Activated naive CD8-positive, alpha-beta T cell (primary cell): Measurements from ENCODE around the gene SLC25A21.

Source experiments
- H3K27ac Mint-ChIP-seq: one replicate; pipeline ENCODE4 v1.8.0; 2021; ENCODE audit warnings: mixed read lengths
- H3K27me3 Mint-ChIP-seq: one replicate; pipeline ENCODE4 v1.8.0; 2021; ENCODE audit warnings: mixed read lengths
- H3K36me3 Mint-ChIP-seq: one replicate; pipeline ENCODE4 v1.8.0; 2021; ENCODE audit warnings: mixed read lengths
- H3K4me1 Mint-ChIP-seq: one replicate; pipeline ENCODE4 v1.8.0; 2021; ENCODE audit warnings: low read depth, mixed read lengths
- H3K4me3 Mint-ChIP-seq: one replicate; pipeline ENCODE4 v1.8.0; 2021; ENCODE audit warnings: mild to moderate bottlenecking, mixed read lengths
- H3K9me3 Mint-ChIP-seq: one replicate; pipeline ENCODE4 v1.8.0; 2021; ENCODE audit warnings: low read depth, mixed read lengths

The SLC25A21 gene

GRCh38 chr14:37061697-37062096 is 110.7 kb downstream of the SLC25A21 start:
- no peak overlapping the region for H3K4me3 Mint-ChIP-seq
- no peaks in the 10 kb centered on the region for H3K4me1 Mint-ChIP-seq

GRCh38 chr14:37060496-37061260 is 111.7 kb downstream of the SLC25A21 start:
- Mint-ChIP-seq H3K9me3 (no peaks in the 10 kb centered on the region), H3K4me1 (no peaks in the 10 kb centered on the region), H3K36me3 (no peaks in the 10 kb centered on the region), H3K4me3 (no peak overlapping the region), H3K27me3 (no peaks in the 10 kb centered on the region), H3K27ac (no peak overlapping the region)

More at GRCh38 chr14:37061697-37062096, 110.7 kb downstream of the SLC25A21 start:
- Mint-ChIP-seq H3K27me3 (no peaks in the 10 kb centered on the region), H3K9me3 (no peaks in the 10 kb centered on the region), H3K27ac (no peak overlapping the region), H3K36me3 (no peaks in the 10 kb centered on the region)

- Mint-ChIP-seq H3K9me3 (peaks cover 13% of the 10 kb centered on the region), H3K4me3 (no peak overlapping the region), H3K4me1 (no peaks in the 10 kb centered on the region), H3K27me3 (no peaks in the 10 kb centered on the region), H3K27ac (no peak overlapping the region), H3K36me3 (no peaks in the 10 kb centered on the region)
These were observed 114.6 kb downstream of the SLC25A21 start for GRCh38 chr14:37057776-37058175.

- H3K36me3 Mint-ChIP-seq, result no peaks in the 10 kb centered on the region
- H3K27ac Mint-ChIP-seq, result no peak overlapping the region
- H3K4me1 Mint-ChIP-seq, result no peaks in the 10 kb centered on the region
- H3K4me3 Mint-ChIP-seq, result no peak overlapping the region
- H3K27me3 Mint-ChIP-seq, result no peaks in the 10 kb centered on the region
- H3K9me3 Mint-ChIP-seq, result peaks cover 13% of the 10 kb centered on the region
These were observed 115.9 kb downstream of the SLC25A21 start for GRCh38 chr14:37056473-37056872.

GRCh38 chr14:37054869-37055268 is 117.5 kb downstream of the SLC25A21 start:
- H3K9me3 Mint-ChIP-seq, result peaks cover 13% of the 10 kb centered on the region
- H3K36me3 Mint-ChIP-seq, result no peaks in the 10 kb centered on the region
- H3K4me1 Mint-ChIP-seq, result no peaks in the 10 kb centered on the region
- no peak overlapping the region for H3K4me3 Mint-ChIP-seq
- H3K27me3 Mint-ChIP-seq, result no peaks in the 10 kb centered on the region
- no peak overlapping the region for H3K27ac Mint-ChIP-seq

GRCh38 chr14:37054144-37054543 is 118.3 kb downstream of the SLC25A21 start:
- Mint-ChIP-seq H3K36me3 (no peaks in the 10 kb centered on the region), H3K4me1 (no peaks in the 10 kb centered on the region), H3K27me3 (no peaks in the 10 kb centered on the region), H3K9me3 (peaks cover 13% of the 10 kb centered on the region), H3K4me3 (no peak overlapping the region), H3K27ac (no peak overlapping the region)

- Mint-ChIP-seq H3K36me3 (no peaks in the 10 kb centered on the region), H3K9me3 (peaks cover 13% of the 10 kb centered on the region), H3K27me3 (no peaks in the 10 kb centered on the region), H3K4me3 (no peak overlapping the region), H3K4me1 (no peaks in the 10 kb centered on the region), H3K27ac (no peak overlapping the region)
These were observed 120.7 kb downstream of the SLC25A21 start for GRCh38 chr14:37051680-37052079.

GRCh38 chr14:37051153-37051552 is 121.3 kb downstream of the SLC25A21 start:
- H3K36me3 Mint-ChIP-seq, result no peaks in the 10 kb centered on the region
- no peak overlapping the region for H3K4me3 Mint-ChIP-seq
- H3K27ac Mint-ChIP-seq, result no peak overlapping the region
- no peaks in the 10 kb centered on the region for H3K4me1 Mint-ChIP-seq
- no peaks in the 10 kb centered on the region for H3K27me3 Mint-ChIP-seq
- peaks cover 13% of the 10 kb centered on the region for H3K9me3 Mint-ChIP-seq

- H3K9me3 Mint-ChIP-seq, result peaks cover 7% of the 10 kb centered on the region
- no peak overlapping the region for H3K27ac Mint-ChIP-seq
- H3K4me1 Mint-ChIP-seq, result no peaks in the 10 kb centered on the region
- H3K36me3 Mint-ChIP-seq, result no peaks in the 10 kb centered on the region
- H3K27me3 Mint-ChIP-seq, result peaks cover 2% of the 10 kb centered on the region
- no peak overlapping the region for H3K4me3 Mint-ChIP-seq
These were observed 123.7 kb downstream of the SLC25A21 start for GRCh38 chr14:37048666-37049071.

- peaks cover 2% of the 10 kb centered on the region for H3K27me3 Mint-ChIP-seq
- no peak overlapping the region for H3K27ac Mint-ChIP-seq
- no peak overlapping the region for H3K4me3 Mint-ChIP-seq
- no peaks in the 10 kb centered on the region for H3K36me3 Mint-ChIP-seq
- H3K4me1 Mint-ChIP-seq, result no peaks in the 10 kb centered on the region
- peaks cover under 1% of the 10 kb centered on the region for H3K9me3 Mint-ChIP-seq
These were observed 124.4 kb downstream of the SLC25A21 start for GRCh38 chr14:37047996-37048395.

- H3K9me3 Mint-ChIP-seq, result no peaks in the 10 kb centered on the region
These were observed 125.2 kb downstream of the SLC25A21 start for GRCh38 chr14:37047226-37047625.

GRCh38 chr14:37046815-37047214 is 125.6 kb downstream of the SLC25A21 start:
- Mint-ChIP-seq H3K36me3 (no peaks in the 10 kb centered on the region), H3K4me3 (no peak overlapping the region), H3K4me1 (no peaks in the 10 kb centered on the region), H3K27ac (no peak overlapping the region), H3K27me3 (peaks cover 2% of the 10 kb centered on the region), H3K9me3 (no peaks in the 10 kb centered on the region)

More at GRCh38 chr14:37047226-37047625, 125.2 kb downstream of the SLC25A21 start:
- H3K36me3 Mint-ChIP-seq, result no peaks in the 10 kb centered on the region
- no peak overlapping the region for H3K4me3 Mint-ChIP-seq
- H3K4me1 Mint-ChIP-seq, result no peaks in the 10 kb centered on the region
- no peak overlapping the region for H3K27ac Mint-ChIP-seq
- peaks cover 2% of the 10 kb centered on the region for H3K27me3 Mint-ChIP-seq

- peaks cover 2% of the 10 kb centered on the region for H3K27me3 Mint-ChIP-seq
- H3K4me3 Mint-ChIP-seq, result no peak overlapping the region
- H3K4me1 Mint-ChIP-seq, result no peaks in the 10 kb centered on the region
- no peaks in the 10 kb centered on the region for H3K9me3 Mint-ChIP-seq
- no peaks in the 10 kb centered on the region for H3K36me3 Mint-ChIP-seq
- H3K27ac Mint-ChIP-seq, result no peak overlapping the region
These were observed 126.9 kb downstream of the SLC25A21 start for GRCh38 chr14:37045340-37046061.

- no peak overlapping the region for H3K4me3 Mint-ChIP-seq
- no peaks in the 10 kb centered on the region for H3K27me3 Mint-ChIP-seq
- H3K4me1 Mint-ChIP-seq, result no peaks in the 10 kb centered on the region
- H3K36me3 Mint-ChIP-seq, result no peaks in the 10 kb centered on the region
- H3K9me3 Mint-ChIP-seq, result peaks cover 4% of the 10 kb centered on the region
- no peak overlapping the region for H3K27ac Mint-ChIP-seq
These were observed 134.6 kb downstream of the SLC25A21 start for GRCh38 chr14:37037636-37038387.
